Neural crest cell (in vitro differentiated cells): ENCODE results near the gene C1QTNF6. TPM values are rescaled to one million over a fixed set of nuclear protein-coding genes. Genes with fewer than 3 reads are reported as not detected.

Experiments used
- DNase-seq: peaks from one replicate; pipeline ENCODE4 v3.0.0; 2021; ENCODE audit warnings: low read depth, mixed read lengths, low spot score
- H3K27ac Mint-ChIP-seq: one replicate; pipeline ENCODE4 v1.8.0; 2021; ENCODE audit warnings: mild to moderate bottlenecking, mixed read lengths; ENCODE audit not compliant: unreplicated experiment
- H3K27me3 Mint-ChIP-seq: 2 replicates; pipeline ENCODE4 v1.8.0; 2021; ENCODE audit warnings: low read depth, mild to moderate bottlenecking, mixed read lengths
- H3K36me3 Mint-ChIP-seq: 2 replicates; pipeline ENCODE4 v1.8.0; 2021; ENCODE audit warnings: low read depth, mild to moderate bottlenecking, mixed read lengths
- H3K4me1 Mint-ChIP-seq: 2 replicates; pipeline ENCODE4 v1.8.0; 2021; ENCODE audit warnings: mixed read lengths
- H3K4me3 Mint-ChIP-seq: one replicate; pipeline ENCODE4 v1.8.0; 2021; ENCODE audit warnings: mild to moderate bottlenecking, mixed read lengths
- H3K9me3 Mint-ChIP-seq: 2 replicates; pipeline ENCODE4 v1.8.0; 2021; ENCODE audit warnings: mixed read lengths
- total RNA-seq: library from RNA; stranded (reverse); gene quantifications from 2 replicates; pipeline ENCODE4 v1.2.1, GENCODE V29; 2021
- TF ChIP-seq, protein P1 (sequence below): fragments of 200-600 bp; sonication (generic); conservative IDR thresholded peaks from 2 replicates; pipeline ENCODE4 v1.5.0; 2021; ENCODE audit warnings: antibody characterized with exemption, mild to moderate bottlenecking

Gene C1QTNF6
- total RNA-seq, 1 donor from 2014 or later = 13.6 TPM

GRCh38 chr22:37224757-37225420 is 36.8 kb upstream of the C1QTNF6 start:
- Mint-ChIP-seq H3K27ac (no peak overlapping the region), H3K4me3 (no peak overlapping the region), H3K4me1 (no peaks in the 10 kb centered on the region)

DNA sequence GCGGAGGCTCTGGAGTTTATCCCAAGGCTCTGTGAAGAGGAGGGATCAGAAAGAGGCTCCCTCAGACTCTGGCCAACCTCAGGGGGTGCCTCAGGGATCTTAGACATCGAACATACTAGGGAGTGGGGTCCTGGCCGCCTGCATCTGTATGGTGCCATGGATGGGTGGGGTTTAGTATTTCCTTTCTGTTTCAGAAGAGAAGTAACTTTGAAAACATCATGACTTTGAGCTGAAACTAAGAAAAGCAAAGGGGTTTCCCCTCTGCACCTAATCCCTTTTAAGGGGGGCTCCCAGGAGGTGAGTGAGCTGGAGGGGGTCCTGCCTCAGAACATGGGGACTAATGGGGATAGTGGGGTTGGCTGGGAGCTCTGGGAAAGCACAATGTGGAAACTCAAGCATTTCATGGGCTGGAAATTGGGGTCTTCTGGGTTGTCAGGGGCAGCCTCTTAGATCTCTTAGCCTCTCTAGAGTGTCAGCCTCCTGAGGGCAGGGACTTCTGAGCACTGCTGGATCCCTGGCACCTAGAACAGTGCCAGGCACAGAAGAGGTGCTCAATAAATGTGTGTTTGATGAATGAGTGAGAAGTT is 36.0 kb upstream of the C1QTNF6 start:
- no peaks in the 10 kb centered on the region for H3K4me1 Mint-ChIP-seq
- peak overlapping the region; percentile 46 for H3K27ac Mint-ChIP-seq
- H3K27me3 Mint-ChIP-seq = peaks cover 20% of the 10 kb centered on the region
- TF ChIP-seq, protein P1, sequence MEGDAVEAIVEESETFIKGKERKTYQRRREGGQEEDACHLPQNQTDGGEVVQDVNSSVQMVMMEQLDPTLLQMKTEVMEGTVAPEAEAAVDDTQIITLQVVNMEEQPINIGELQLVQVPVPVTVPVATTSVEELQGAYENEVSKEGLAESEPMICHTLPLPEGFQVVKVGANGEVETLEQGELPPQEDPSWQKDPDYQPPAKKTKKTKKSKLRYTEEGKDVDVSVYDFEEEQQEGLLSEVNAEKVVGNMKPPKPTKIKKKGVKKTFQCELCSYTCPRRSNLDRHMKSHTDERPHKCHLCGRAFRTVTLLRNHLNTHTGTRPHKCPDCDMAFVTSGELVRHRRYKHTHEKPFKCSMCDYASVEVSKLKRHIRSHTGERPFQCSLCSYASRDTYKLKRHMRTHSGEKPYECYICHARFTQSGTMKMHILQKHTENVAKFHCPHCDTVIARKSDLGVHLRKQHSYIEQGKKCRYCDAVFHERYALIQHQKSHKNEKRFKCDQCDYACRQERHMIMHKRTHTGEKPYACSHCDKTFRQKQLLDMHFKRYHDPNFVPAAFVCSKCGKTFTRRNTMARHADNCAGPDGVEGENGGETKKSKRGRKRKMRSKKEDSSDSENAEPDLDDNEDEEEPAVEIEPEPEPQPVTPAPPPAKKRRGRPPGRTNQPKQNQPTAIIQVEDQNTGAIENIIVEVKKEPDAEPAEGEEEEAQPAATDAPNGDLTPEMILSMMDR = no peak
- H3K4me3 Mint-ChIP-seq = no peak overlapping the region
- no peak for DNase-seq
- H3K9me3 Mint-ChIP-seq = no peaks in the 10 kb centered on the region
- H3K36me3 Mint-ChIP-seq = no peaks in the 10 kb centered on the region

More at GRCh38 chr22:37224757-37225420, 36.8 kb upstream of the C1QTNF6 start:
- TF ChIP-seq, protein P1 = no peak
- no peaks in the 10 kb centered on the region for H3K36me3 Mint-ChIP-seq
- H3K9me3 Mint-ChIP-seq = no peaks in the 10 kb centered on the region
- no peak for DNase-seq
- H3K27me3 Mint-ChIP-seq = peaks cover 17% of the 10 kb centered on the region

GRCh38 chr22:37222440-37222971 is 34.5 kb upstream of the C1QTNF6 start:
- Mint-ChIP-seq H3K9me3 (no peaks in the 10 kb centered on the region), H3K36me3 (no peaks in the 10 kb centered on the region), H3K27ac (no peak overlapping the region), H3K4me1 (no peaks in the 10 kb centered on the region), H3K4me3 (no peak overlapping the region), H3K27me3 (peaks cover 24% of the 10 kb centered on the region)
- no peak for DNase-seq
- TF ChIP-seq, protein P1 = no peak

DNA sequence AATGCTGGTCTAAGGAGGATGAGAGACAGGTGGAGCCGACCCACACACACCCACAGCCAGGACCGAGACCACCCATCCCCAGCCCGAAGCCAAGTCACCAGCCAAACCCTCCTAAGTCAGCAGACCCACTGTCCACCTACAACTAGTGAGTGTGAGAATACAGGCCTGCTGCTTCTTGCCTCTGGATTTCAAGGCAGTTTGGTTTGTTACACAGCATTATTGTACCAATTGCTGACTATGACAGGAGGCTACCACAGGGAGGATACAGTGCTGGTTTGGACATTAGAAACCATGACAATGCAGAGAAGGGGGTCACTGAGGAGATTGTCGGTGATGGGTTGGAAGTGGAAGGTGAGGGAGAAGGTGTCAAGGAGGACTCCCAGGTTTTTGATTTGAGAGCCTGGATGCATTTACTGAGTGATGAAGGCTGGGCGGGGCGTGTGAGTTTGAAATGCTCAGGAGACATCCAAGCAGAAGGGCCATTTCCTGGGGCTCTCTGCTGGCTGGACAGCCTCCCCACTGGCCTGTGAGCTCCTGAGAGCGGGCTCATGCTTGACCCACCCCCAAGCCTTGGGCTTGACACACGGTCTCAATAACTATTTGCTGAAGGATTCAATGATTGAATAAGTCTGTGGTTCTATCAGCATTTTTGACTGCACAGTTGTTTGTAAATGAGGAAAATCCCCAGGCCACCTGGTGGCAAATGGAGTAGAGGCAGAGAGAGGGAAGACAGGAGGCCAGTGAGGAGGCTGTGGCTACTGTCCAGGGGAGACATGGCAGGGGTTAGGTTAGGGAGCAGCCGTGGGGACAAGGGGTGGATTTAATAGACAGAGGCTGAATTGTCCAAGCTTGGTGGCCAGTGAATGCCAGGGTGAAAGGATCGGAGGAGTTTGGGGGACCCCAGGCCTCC is 33.6 kb upstream of the C1QTNF6 start:
- Mint-ChIP-seq H3K4me3 (no peak overlapping the region), H3K36me3 (no peaks in the 10 kb centered on the region), H3K27me3 (peaks cover 24% of the 10 kb centered on the region), H3K27ac (peak overlapping the region; percentile 87), H3K9me3 (no peaks in the 10 kb centered on the region), H3K4me1 (no peaks in the 10 kb centered on the region)
- no peak for DNase-seq
- TF ChIP-seq, protein P1 = no peak

GRCh38 chr22:37220543-37220981 is 32.5 kb upstream of the C1QTNF6 start:
- TF ChIP-seq, protein P1 = no peak
- Mint-ChIP-seq H3K36me3 (no peaks in the 10 kb centered on the region), H3K4me3 (no peak overlapping the region), H3K9me3 (no peaks in the 10 kb centered on the region), H3K4me1 (no peaks in the 10 kb centered on the region), H3K27me3 (peaks cover 21% of the 10 kb centered on the region), H3K27ac (no peak overlapping the region)
- no peak for DNase-seq
